DOHH2 (cell line): ENCODE measurements around the gene LRIG2.
"Not testable (repeated sequence)": the region's sequence is repeated elsewhere in the genome, so short reads cannot be mapped to it uniquely, and the experiment has no call there.

Experiments
- H3F3A ChIP-seq: fragments of 200-600 bp; sonication (generic), shearing (Covaris generic); 2 replicates; pipeline ENCODE4 v1.6.0; 2016; ENCODE audit warnings: antibody characterized with exemption, mild to moderate bottlenecking; ENCODE audit not compliant: control insufficient read depth, insufficient read depth
- H3K27ac ChIP-seq: fragments of 200-600 bp; sonication (generic); 2 replicates; pipeline ENCODE4 v1.5.1; 2014; ENCODE audit warnings: low read depth, mild to moderate bottlenecking, low read length, moderate library complexity
- H3K27me3 ChIP-seq: fragments of 200-600 bp; sonication (generic); 2 replicates; pipeline ENCODE4 v1.6.1; 2014; ENCODE audit warnings: mild to moderate bottlenecking, low read length, mixed read lengths; ENCODE audit not compliant: control insufficient read depth
- H3K36me3 ChIP-seq: fragments of 200-600 bp; sonication (generic); 2 replicates; pipeline ENCODE4 v1.6.1; 2014; ENCODE audit warnings: mild to moderate bottlenecking, low read length, moderate library complexity, mixed read lengths; ENCODE audit not compliant: control insufficient read depth
- H3K4me1 ChIP-seq: fragments of 200-600 bp; sonication (generic); 2 replicates; pipeline ENCODE4 v1.6.1; 2014; ENCODE audit warnings: mild to moderate bottlenecking, low read length, mixed read lengths; ENCODE audit not compliant: control insufficient read depth
- H3K4me2 ChIP-seq: fragments of 200-600 bp; sonication (generic); 2 replicates; pipeline ENCODE4 v1.6.0; 2014; ENCODE audit warnings: mild to moderate bottlenecking, low read length, moderate library complexity
- H3K4me3 ChIP-seq: fragments of 200-600 bp; sonication (generic); 2 replicates; pipeline ENCODE4 v1.5.1; 2014; ENCODE audit warnings: mild to moderate bottlenecking, low read length, mixed read lengths
- H3K79me2 ChIP-seq: fragments of 200-600 bp; sonication (generic); 2 replicates; pipeline ENCODE4 v1.6.1; 2014; ENCODE audit warnings: mild to moderate bottlenecking, low read length, mixed read lengths; ENCODE audit not compliant: control insufficient read depth
- H3K9me2 ChIP-seq: fragments of 200-600 bp; sonication (generic); replicated peaks from 2 replicates; pipeline ENCODE4 v1.6.1; 2014; ENCODE audit warnings: mild to moderate bottlenecking, low read length, mixed read lengths; ENCODE audit not compliant: control insufficient read depth
- H3K9me3 ChIP-seq: fragments of 200-600 bp; sonication (generic); 2 replicates; pipeline ENCODE4 v1.6.1; 2014; ENCODE audit warnings: antibody characterized with exemption, low read length, mixed read lengths; ENCODE audit not compliant: control insufficient read depth, insufficient read depth
- H4K20me1 ChIP-seq: fragments of 200-600 bp; sonication (generic); 2 replicates; pipeline ENCODE4 v1.6.0; 2014; ENCODE audit warnings: low read depth, mild to moderate bottlenecking, antibody characterized with exemption, low read length, moderate library complexity; ENCODE audit not compliant: control insufficient read depth, insufficient read depth
- EZH2phosphoT487 ChIP-seq: fragments of 200-600 bp; sonication (generic); IDR thresholded peaks from 2 replicates; pipeline ENCODE4 v1.6.1; 2017; ENCODE audit warnings: borderline replicate concordance, mild to moderate bottlenecking, antibody characterized with exemption, low read length, moderate library complexity, mixed read lengths
- TF ChIP-seq, protein P1 (sequence below): fragments of 200-600 bp; sonication (generic); IDR thresholded peaks from one replicate; pipeline ENCODE4 v1.5.1; 2014; ENCODE audit warnings: antibody characterized with exemption, mild to moderate bottlenecking, low read depth, low read length; ENCODE audit not compliant: poor library complexity, severe bottlenecking

The LRIG2 gene

GRCh38 chr1:113147826-113148225 lies 74.8 kb downstream of the LRIG2 start:
- no peak overlapping the region for H3K4me3 ChIP-seq
- no peaks in the 10 kb centered on the region for H3K9me2 ChIP-seq
- no peak overlapping the region for H3K4me2 ChIP-seq
- H3K4me1 ChIP-seq: peaks cover 4% of the 10 kb centered on the region; the same call in 1 of the 2 replicates
- H3K79me2 ChIP-seq: no peaks in the 10 kb centered on the region
- H3K9me3 ChIP-seq: no peaks in the 10 kb centered on the region
- no peaks in the 10 kb centered on the region for H3F3A ChIP-seq
- no peak for TF ChIP-seq EZH2phosphoT487
- TF ChIP-seq, protein P1, sequence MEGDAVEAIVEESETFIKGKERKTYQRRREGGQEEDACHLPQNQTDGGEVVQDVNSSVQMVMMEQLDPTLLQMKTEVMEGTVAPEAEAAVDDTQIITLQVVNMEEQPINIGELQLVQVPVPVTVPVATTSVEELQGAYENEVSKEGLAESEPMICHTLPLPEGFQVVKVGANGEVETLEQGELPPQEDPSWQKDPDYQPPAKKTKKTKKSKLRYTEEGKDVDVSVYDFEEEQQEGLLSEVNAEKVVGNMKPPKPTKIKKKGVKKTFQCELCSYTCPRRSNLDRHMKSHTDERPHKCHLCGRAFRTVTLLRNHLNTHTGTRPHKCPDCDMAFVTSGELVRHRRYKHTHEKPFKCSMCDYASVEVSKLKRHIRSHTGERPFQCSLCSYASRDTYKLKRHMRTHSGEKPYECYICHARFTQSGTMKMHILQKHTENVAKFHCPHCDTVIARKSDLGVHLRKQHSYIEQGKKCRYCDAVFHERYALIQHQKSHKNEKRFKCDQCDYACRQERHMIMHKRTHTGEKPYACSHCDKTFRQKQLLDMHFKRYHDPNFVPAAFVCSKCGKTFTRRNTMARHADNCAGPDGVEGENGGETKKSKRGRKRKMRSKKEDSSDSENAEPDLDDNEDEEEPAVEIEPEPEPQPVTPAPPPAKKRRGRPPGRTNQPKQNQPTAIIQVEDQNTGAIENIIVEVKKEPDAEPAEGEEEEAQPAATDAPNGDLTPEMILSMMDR: no peak
- H3K27ac ChIP-seq: no peak overlapping the region
- H3K36me3 ChIP-seq: no peaks in the 10 kb centered on the region
- H4K20me1 ChIP-seq: no peaks in the 10 kb centered on the region
- H3K27me3 ChIP-seq: no peaks in the 10 kb centered on the region

GRCh38 chr1:113150494-113150893 lies 77.5 kb downstream of the LRIG2 start:
- H3K36me3 ChIP-seq, H3K79me2 ChIP-seq, H4K20me1 ChIP-seq, H3K27me3 ChIP-seq, H3F3A ChIP-seq, H3K4me3 ChIP-seq, H3K4me2 ChIP-seq, H3K27ac ChIP-seq, H3K9me2 ChIP-seq, H3K9me3 ChIP-seq, H3K4me1 ChIP-seq: not testable (repeated sequence)

DNA sequence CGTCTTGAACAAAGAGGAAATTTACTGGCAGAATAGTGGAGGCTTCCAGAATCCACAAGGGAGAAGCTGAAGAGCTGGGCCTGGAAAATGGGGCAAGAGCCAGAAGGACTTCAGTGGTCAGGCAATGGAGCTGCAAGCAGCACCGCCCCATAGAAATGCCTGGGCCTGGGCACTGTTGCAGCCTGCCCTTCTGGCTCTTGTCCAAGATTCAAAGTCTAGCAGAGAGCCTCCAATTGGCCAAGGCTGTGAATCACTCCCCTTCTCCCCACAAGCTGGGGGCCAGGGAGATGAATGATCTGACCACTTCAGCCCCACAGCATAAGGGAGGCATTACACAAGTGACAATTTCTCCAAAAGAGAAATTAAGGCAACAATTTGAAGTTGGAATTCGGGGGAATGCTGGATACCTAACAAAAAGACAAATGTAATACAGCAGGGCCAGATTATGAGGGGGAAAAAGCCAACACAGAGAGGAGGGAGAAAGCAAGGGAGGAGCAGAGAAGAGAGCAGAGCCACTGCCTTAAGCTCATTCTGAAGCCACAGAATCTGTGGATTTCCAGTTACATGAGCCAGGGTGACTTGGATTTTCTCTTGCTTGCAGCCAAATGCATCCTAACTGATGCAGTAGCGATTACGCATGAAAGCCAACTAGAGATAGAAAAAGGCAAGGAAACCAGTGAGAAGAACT lies 80.3 kb downstream of the LRIG2 start:
- no peaks in the 10 kb centered on the region for H4K20me1 ChIP-seq
- H3K4me1 ChIP-seq: peaks cover 4% of the 10 kb centered on the region; the same call in 1 of the 2 replicates
- no peaks in the 10 kb centered on the region for H3K9me3 ChIP-seq
- H3K27me3 ChIP-seq: peaks cover 2% of the 10 kb centered on the region; the same call in 1 of the 2 replicates
- no peaks in the 10 kb centered on the region for H3K36me3 ChIP-seq
- H3F3A ChIP-seq: no peaks in the 10 kb centered on the region
- no peaks in the 10 kb centered on the region for H3K79me2 ChIP-seq
- no peak overlapping the region for H3K4me3 ChIP-seq
- TF ChIP-seq, protein P1: no peak
- TF ChIP-seq EZH2phosphoT487: no peak
- H3K27ac ChIP-seq: no peak overlapping the region
- H3K4me2 ChIP-seq: no peak overlapping the region
- H3K9me2 ChIP-seq: no peaks in the 10 kb centered on the region

DNA sequence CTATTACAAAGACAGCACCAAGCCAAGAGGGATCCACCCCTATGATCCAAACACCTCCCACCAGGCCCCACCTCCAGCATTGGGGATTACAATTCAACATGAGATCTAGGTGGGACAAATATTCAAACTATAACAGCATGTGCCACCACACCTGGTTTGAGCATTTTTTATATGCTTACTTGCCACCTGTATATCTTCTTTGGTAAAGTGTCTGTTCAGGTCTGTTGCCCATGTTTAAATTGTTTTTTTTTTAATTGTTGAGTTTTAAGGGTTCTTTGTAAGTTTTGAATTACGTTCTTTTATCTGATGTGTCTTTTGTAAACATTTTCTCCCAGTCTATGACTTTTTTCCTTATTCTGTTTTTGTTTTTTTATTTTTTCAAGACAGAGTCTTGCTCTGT lies 83.4 kb downstream of the LRIG2 start:
- no peak overlapping the region for H3K27ac ChIP-seq
- H3K79me2 ChIP-seq: no peaks in the 10 kb centered on the region
- peaks cover 2% of the 10 kb centered on the region; the same call in 1 of the 2 replicates for H3K27me3 ChIP-seq
- H3K4me2 ChIP-seq: no peak overlapping the region
- no peaks in the 10 kb centered on the region for H3K4me1 ChIP-seq
- no peaks in the 10 kb centered on the region for H3F3A ChIP-seq
- no peak for TF ChIP-seq EZH2phosphoT487
- TF ChIP-seq, protein P1: no peak
- no peaks in the 10 kb centered on the region for H4K20me1 ChIP-seq
- H3K4me3 ChIP-seq: no peak overlapping the region
- no peaks in the 10 kb centered on the region for H3K9me2 ChIP-seq
- no peaks in the 10 kb centered on the region for H3K9me3 ChIP-seq
- H3K36me3 ChIP-seq: no peaks in the 10 kb centered on the region

- not testable (repeated sequence) for H3K9me3 ChIP-seq, H3K4me3 ChIP-seq, H3K27ac ChIP-seq, H3K4me1 ChIP-seq, H3K79me2 ChIP-seq, H3K4me2 ChIP-seq, H3K9me2 ChIP-seq, H3K36me3 ChIP-seq, H3F3A ChIP-seq, H3K27me3 ChIP-seq, H4K20me1 ChIP-seq
Measured at GRCh38 chr1:113158743-113159142, 85.7 kb downstream of the LRIG2 start.
